Right lobe of liver (tissue), 6 donors: Measurements from ENCODE around the gene SPACA7. TPM values are rescaled to one million over a fixed set of nuclear protein-coding genes. Genes with fewer than 3 reads are reported as not detected.
"Not testable (repeated sequence)": the region's sequence is repeated elsewhere in the genome, so short reads cannot be mapped to it uniquely, and the experiment has no call there.

ENCODE experiments used
- ATAC-seq, 4 donors: fragments of 200-7000 bp; cut with Tn5 transposase; one replicate each; pipeline ENCODE4 v1.9.1; 2020; ENCODE audit warnings: mild to moderate bottlenecking in 4 of 4, moderate library complexity in 4 of 4
- DNase-seq, 3 donors: peaks; one replicate each; pipeline ENCODE4 v3.0.0-alpha.2; 2020
- H3K27ac ChIP-seq, 3 donors: fragments of 200-600 bp; one replicate each; pipeline ENCODE4 v1.8.0; 2022
- H3K27me3 ChIP-seq, 2 donors: fragments of 200-600 bp; one replicate each; pipeline ENCODE4 v1.8.0; 2022
- H3K36me3 ChIP-seq, 4 donors: fragments of 200-600 bp; sonication (generic) in 1 of 4; one replicate each; pipeline versions ENCODE4 v1.5.1 to v1.8.0; 2017 to 2022; ENCODE audit warnings: control low read depth in 1 of 4
- H3K4me1 ChIP-seq, 4 donors: fragments of 200-600 bp; sonication (generic) in 1 of 4; one replicate each; pipeline versions ENCODE4 v1.5.1 to v1.8.0; 2017 to 2022; ENCODE audit warnings: control low read depth in 1 of 4
- H3K4me3 ChIP-seq, 3 donors: fragments of 200-600 bp; one replicate each; pipeline ENCODE4 v1.8.0; 2022
- H3K9me3 ChIP-seq, 4 donors: fragments of 200-600 bp; sonication (generic) in 1 of 4; one replicate each; pipeline versions ENCODE4 v1.5.1 to v1.8.0; 2017 to 2022; ENCODE audit warnings: control low read depth in 1 of 4
- POLR2A ChIP-seq: fragments of 450-650 bp; IDR thresholded peaks from one replicate; pipeline ENCODE4 v1.6.1; 2017; ENCODE audit warnings: antibody characterized with exemption, mild to moderate bottlenecking
- WGBS: methylation state at CpG from one replicate; pipeline ENCODE4 v1.1.6; 2018; ENCODE audit warnings: low coverage, low lambda C conversion rate; ENCODE audit not compliant: insufficient coverage; ENCODE audit errors: missing lambda C conversion rate; 5-methylcytosine and 5-hydroxymethylcytosine counted together
- intact Hi-C, 2 donors: fragments of 100-400 bp; cut with DNase I; formaldehyde crosslinking; loops; one replicate each; pipeline versions ENCODE4 v1.11.2 to v1.14.1; 2022
- total RNA-seq, 6 experiments: library from RNA; depleted of rRNA in 2 of 6; stranded (reverse); fragments of >200 nt in 2 of 6; fragmentation: NEBNext Ultra II Directional in 3 of 6; extraction: Animal tissue kit (Norgen Biotek cat#: 25700) in 3 of 6; gene quantifications; one replicate each; pipeline versions ENCODE4 v1.1.0 to v1.2.4, GENCODE V29; 2016 to 2023
- TF ChIP-seq, protein P1 (sequence below), 4 donors: fragments of 200-600 bp in 3 of 4; fragments of 450-650 bp in 1 of 4; IDR thresholded peaks; one replicate each; pipeline versions ENCODE4 v1.5.1 to v1.8.0; 2016 to 2022; ENCODE audit warnings: antibody characterized with exemption in 4 of 4, mild to moderate bottlenecking in 2 of 4
- donor health status: DM: no; HTN: yes; CAD: no.
- donor health status: DM: no; HTN: no; CAD: no.
- donor health status: DM: no; HTN: no; CAD: no.
- donor health status: DM: no; HTN: yes; CAD: no.
- donor health status: DM: no; HTN: yes; CAD: no.

The SPACA7 gene
- total RNA-seq, 6 experiments from 2014 or later: not detected

DNA sequence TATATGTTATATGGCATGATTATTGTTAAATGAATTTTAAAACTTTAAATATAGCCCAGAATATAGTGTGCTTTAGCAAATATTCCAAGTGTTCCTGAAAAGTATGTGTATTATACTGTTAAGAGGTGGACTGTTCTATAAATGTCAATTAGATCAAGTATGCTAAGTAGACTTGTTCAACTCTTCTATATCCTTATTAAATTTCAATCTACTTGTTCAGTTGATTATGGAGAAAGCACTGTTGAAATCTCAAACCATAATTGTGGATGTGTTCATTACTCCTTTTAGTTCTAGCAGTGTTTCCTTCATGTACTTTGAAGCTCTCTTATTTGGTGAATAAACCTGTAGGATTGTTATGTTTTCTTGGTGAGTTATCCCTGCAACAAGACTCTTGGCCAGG, 52.5 kb downstream of the SPACA7 start:
- Histone ChIP-seq H3K27ac (no peak overlapping the region), H3K27me3 (no peaks in the 10 kb centered on the region), H3K4me3 (no peak overlapping the region), H3K36me3 (no peaks in the 10 kb centered on the region), H3K9me3 (no peaks in the 10 kb centered on the region), H3K4me1 (no peaks in the 10 kb centered on the region)
- no peak for ATAC-seq
- DNase-seq: no peak
- TF ChIP-seq, protein P1, sequence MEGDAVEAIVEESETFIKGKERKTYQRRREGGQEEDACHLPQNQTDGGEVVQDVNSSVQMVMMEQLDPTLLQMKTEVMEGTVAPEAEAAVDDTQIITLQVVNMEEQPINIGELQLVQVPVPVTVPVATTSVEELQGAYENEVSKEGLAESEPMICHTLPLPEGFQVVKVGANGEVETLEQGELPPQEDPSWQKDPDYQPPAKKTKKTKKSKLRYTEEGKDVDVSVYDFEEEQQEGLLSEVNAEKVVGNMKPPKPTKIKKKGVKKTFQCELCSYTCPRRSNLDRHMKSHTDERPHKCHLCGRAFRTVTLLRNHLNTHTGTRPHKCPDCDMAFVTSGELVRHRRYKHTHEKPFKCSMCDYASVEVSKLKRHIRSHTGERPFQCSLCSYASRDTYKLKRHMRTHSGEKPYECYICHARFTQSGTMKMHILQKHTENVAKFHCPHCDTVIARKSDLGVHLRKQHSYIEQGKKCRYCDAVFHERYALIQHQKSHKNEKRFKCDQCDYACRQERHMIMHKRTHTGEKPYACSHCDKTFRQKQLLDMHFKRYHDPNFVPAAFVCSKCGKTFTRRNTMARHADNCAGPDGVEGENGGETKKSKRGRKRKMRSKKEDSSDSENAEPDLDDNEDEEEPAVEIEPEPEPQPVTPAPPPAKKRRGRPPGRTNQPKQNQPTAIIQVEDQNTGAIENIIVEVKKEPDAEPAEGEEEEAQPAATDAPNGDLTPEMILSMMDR (IDR thresholded peaks at IDR 0.05): no peak
- TF ChIP-seq POLR2A: no peak
- intact Hi-C loops: no loop called here

DNA sequence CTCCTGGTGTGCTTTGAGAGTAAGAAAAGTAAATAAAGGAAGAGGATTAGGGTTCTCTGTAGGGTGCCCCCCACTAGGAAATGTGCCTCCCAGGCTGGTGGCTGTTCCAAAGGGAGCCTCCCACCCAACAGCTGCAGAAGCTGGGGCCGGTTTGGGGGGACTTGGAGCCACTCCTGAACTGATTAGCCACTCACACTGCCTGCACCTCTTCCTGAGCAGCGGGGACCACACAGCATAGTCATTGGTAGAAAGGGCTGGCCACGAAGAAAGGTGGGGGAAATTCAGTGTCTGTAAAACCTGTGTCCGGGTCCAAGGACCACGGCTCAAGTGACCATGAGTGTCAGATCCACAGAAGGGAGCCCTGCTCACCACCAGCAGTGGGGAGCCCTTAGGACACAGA, 55.6 kb downstream of the SPACA7 start:
- Histone ChIP-seq H3K27me3 (no peaks in the 10 kb centered on the region), H3K4me3 (no peak overlapping the region), H3K4me1 (no peaks in the 10 kb centered on the region), H3K9me3 (no peaks in the 10 kb centered on the region), H3K27ac (no peak overlapping the region), H3K36me3 (no peaks in the 10 kb centered on the region)
- DNase-seq (peak in 1 of 3 donors; percentile 39), ATAC-seq (no peak)
- TF ChIP-seq, protein P1 (IDR thresholded peaks at IDR 0.05): no peak
- no peak for TF ChIP-seq POLR2A
- 90% methylated on average over 4 of the region's 5 CpGs for WGBS
- intact Hi-C loops: no loop called here

DNA sequence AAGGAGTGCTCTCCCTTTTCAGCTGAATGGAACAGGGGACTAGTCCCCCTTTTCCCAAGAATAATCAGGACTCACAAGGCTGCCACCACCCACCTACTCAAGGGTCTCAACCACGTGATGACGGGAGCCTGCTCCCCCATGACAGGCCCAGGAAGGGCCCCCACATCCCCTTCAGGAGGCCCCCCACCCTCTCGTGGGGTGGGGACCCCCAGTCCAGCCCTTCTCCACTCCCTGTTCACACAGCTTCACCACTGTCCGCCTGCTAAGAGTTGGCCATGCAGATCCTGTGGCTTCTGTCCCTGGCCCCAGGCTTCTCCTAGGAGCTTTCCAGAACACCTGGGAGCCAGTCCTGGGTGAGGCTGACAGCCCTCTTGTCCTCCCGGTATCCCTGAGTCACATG, 56.6 kb downstream of the SPACA7 start:
- H3K9me3 ChIP-seq, H3K4me3 ChIP-seq, H3K27ac ChIP-seq, intact Hi-C loops, DNase-seq, H3K27me3 ChIP-seq, H3K4me1 ChIP-seq, H3K36me3 ChIP-seq: not testable (repeated sequence)
- peak in 1 of 4 donors; percentile 43 for ATAC-seq
- 100% methylated on average over 1 of the region's 5 CpGs for WGBS

DNA sequence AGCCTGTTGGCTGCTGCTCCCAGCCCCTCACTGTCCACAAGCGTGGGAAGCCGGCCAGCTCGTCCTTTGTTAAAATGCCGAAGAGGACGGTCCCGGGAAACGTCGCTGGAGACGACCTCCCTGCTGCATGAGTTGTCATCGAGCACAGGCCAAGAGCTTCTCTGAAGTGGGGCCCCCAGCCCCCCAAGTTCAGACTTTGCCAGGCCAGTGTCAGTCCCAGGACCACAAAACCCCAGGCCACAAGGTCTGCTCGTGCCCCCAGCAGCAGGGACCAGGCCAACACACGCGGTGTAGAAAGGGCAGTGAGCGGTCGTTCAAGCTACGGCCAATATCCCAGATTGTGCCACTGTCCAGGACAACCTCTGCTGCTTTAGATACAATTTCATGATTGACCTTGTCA, 57.4 kb downstream of the SPACA7 start:
- intact Hi-C loops, H3K27me3 ChIP-seq, H3K4me3 ChIP-seq, H3K9me3 ChIP-seq, H3K27ac ChIP-seq, H3K4me1 ChIP-seq, H3K36me3 ChIP-seq: not testable (repeated sequence)
- WGBS: no CpG with 5 or more reads among the region's 16 CpGs
- peak in 1 of 4 donors; percentile 31 for ATAC-seq
- DNase-seq: peak in 1 of 3 donors; percentile 11

DNA sequence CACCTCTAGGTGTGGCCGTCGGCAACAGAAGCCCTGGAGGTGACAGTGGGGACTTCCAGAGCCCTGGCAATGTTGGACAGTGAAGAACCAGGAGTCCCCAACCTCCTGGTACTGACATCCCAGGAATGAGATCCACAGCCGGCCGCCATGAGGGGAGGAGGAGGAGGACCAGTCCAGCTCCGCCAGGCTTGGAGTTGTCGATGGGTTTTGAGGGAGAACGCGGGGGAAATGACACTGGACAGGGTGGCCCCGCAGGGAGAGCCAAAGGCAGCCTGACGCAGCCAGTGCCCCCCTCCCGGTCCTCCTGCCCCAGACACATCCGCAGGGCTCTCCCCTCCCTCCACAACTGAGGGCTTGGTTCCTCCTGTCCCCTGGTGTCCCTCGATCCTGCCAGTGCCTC, 57.9 kb downstream of the SPACA7 start:
- Histone ChIP-seq H3K36me3 (no peaks in the 10 kb centered on the region), H3K4me3 (no peak overlapping the region), H3K4me1 (no peaks in the 10 kb centered on the region), H3K27me3 (no peaks in the 10 kb centered on the region), H3K27ac (no peak overlapping the region), H3K9me3 (no peaks in the 10 kb centered on the region)
- ATAC-seq (peak in 1 of 4 donors; percentile 31), DNase-seq (peak in 1 of 3 donors; percentile 37)
- no peak for TF ChIP-seq POLR2A
- TF ChIP-seq, protein P1 (IDR thresholded peaks at IDR 0.05): no peak
- WGBS: no CpG with 5 or more reads among the region's 13 CpGs
- intact Hi-C loops: no loop called here

GRCh38 chr13:112434937-112435523, 58.9 kb downstream of the SPACA7 start:
- ATAC-seq (no peak), DNase-seq (no peak)
- WGBS: 81% methylated on average over 10 of the region's 12 CpGs
- no peak overlapping the region for H3K4me3 ChIP-seq
- intact Hi-C loops: no loop called here
- TF ChIP-seq, protein P1 (IDR thresholded peaks at IDR 0.05): no peak
- no peak for TF ChIP-seq POLR2A
- no peaks in the 10 kb centered on the region for H3K36me3 ChIP-seq
- no peaks in the 10 kb centered on the region for H3K9me3 ChIP-seq
- H3K27ac ChIP-seq: no peak overlapping the region
- no peaks in the 10 kb centered on the region for H3K27me3 ChIP-seq
- no peaks in the 10 kb centered on the region for H3K4me1 ChIP-seq
